GM10266 (cell line): Measurements from ENCODE around the gene GNG12.

Experiments
- DNase-seq: peaks from one replicate; pipeline ENCODE4 v3.0.0; 2012; ENCODE audit errors: extremely low spot score
- TF ChIP-seq, protein P1 (sequence below): IDR thresholded peaks from 2 replicates; pipeline ENCODE4 v1.5.1; 2012; ENCODE audit warnings: mild to moderate bottlenecking, low read depth; ENCODE audit not compliant: control insufficient read depth, insufficient read depth; ENCODE audit errors: missing control alignments

The GNG12 gene

DNA sequence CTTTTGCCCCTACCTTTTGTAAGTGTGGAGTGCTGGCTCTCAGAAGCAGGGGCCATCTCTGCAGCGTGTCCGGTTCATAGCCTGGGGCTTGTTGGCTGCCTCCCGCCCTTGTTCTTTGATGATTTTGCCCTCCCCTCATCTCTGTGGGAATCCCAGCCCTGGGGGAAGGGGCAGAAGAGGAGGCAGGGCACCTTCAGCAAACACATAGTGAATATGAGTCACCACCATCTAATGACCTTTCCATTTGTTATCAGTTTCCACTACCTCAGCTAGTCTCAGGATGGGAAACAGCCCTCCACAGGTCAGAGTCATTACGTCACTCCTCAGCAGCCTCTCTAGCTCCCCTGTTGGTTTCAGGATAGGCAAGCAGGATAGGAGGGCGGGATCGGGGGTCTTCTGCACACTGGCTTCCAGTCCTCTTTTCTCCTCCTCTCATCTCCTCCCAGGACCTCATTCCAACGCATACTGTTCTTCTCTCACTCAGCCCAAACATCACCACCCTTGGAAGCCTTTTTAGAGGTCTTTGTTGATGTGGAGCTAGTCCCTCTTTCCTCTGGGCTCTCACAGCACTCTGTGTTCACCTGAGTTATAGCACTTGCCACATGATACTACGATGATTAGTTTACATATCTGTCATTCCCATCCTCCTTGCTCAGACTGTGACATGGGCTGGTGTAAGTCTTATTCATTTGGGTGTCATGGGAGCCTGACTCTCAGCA lies 132.4 kb downstream of the GNG12 start:
- DNase-seq = peak; percentile 37
- TF ChIP-seq, protein P1, sequence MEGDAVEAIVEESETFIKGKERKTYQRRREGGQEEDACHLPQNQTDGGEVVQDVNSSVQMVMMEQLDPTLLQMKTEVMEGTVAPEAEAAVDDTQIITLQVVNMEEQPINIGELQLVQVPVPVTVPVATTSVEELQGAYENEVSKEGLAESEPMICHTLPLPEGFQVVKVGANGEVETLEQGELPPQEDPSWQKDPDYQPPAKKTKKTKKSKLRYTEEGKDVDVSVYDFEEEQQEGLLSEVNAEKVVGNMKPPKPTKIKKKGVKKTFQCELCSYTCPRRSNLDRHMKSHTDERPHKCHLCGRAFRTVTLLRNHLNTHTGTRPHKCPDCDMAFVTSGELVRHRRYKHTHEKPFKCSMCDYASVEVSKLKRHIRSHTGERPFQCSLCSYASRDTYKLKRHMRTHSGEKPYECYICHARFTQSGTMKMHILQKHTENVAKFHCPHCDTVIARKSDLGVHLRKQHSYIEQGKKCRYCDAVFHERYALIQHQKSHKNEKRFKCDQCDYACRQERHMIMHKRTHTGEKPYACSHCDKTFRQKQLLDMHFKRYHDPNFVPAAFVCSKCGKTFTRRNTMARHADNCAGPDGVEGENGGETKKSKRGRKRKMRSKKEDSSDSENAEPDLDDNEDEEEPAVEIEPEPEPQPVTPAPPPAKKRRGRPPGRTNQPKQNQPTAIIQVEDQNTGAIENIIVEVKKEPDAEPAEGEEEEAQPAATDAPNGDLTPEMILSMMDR = no peak

- TF ChIP-seq, protein P1 = no peak
- no peak for DNase-seq
These were observed 133.0 kb downstream of the GNG12 start for GRCh38 chr1:67700220-67700619.

- TF ChIP-seq, protein P1 = no peak
- no peak for DNase-seq
These were observed 136.6 kb downstream of the GNG12 start for GRCh38 chr1:67696708-67697107.

DNA sequence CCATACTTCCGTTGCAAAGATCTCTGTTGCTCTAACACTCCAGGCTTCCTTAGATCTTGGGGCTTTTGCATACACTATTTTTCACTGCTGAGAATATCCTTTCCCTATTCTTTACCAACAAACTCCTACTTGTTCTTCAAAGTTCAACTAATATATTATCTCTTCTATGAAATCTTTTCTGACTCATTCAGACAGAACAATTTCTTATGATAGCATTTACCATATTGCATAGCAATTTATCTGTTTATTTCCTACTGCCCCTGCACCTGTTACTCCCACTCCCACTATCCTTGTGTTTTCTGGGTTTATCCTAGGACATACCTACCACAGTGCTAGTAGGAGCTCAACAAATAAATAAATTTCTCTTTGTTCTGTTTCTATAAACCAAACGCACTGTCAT lies 137.3 kb downstream of the GNG12 start:
- TF ChIP-seq, protein P1 = no peak
- no peak for DNase-seq

GRCh38 chr1:67691712-67692111 lies 141.6 kb downstream of the GNG12 start:
- TF ChIP-seq, protein P1 = no peak
- no peak for DNase-seq

- no peak for DNase-seq
- TF ChIP-seq, protein P1 = no peak
These were observed 142.9 kb downstream of the GNG12 start for GRCh38 chr1:67690411-67690810.

DNA sequence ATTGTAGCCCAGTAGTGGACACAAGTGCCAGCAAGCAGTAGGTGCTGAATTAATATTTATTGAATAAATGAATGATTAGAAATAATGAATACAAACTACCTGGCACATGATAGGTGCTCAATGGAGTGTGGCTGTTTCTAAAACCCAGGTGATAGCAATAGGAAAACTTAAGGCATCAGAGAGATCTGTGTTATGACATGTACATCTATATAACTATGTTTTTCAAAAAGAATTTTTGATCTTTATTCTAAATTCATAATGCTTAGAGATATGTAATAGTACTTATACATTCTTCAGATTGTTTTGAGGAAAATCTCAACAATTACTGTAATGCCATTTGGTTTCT lies 143.3 kb downstream of the GNG12 start:
- TF ChIP-seq, protein P1 = no peak
- DNase-seq = no peak
